Activated gamma-delta T cell (primary cell): ENCODE data around the gene INSYN1.
"Not testable (repeated sequence)": the region's sequence is repeated elsewhere in the genome, so short reads cannot be mapped to it uniquely, and the experiment has no call there.

ENCODE experiments used
- DNase-seq: peaks from one replicate; lab custom pipeline; 2025; lab: John Stamatoyannopoulos, UW

The INSYN1 gene

GRCh38 chr15:73749971-73750370 lies 3.2 kb downstream of the INSYN1 start:
- no peak for DNase-seq

GRCh38 chr15:73749533-73749932 lies 3.6 kb downstream of the INSYN1 start:
- DNase-seq: no peak

DNA sequence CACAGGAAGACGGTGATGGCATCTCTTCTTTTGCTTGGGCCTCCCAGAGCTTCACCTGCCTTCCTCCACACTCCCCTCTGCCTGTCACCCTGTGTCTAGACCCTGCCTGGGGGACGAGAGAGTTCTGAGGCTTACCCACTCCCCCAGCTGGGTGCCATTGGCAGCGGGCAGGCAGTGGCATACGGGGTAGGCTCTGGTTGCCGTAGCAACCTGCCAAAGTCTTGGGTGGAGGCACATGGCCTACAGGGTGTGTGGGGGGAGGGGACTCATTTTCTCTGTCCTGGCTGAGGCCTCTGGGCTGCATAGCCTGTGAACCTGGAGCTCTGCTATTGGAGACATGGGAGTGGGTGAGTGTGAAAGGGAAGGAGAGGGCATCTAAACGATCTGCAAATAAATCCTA lies 4.4 kb downstream of the INSYN1 start:
- no peak for DNase-seq

DNA sequence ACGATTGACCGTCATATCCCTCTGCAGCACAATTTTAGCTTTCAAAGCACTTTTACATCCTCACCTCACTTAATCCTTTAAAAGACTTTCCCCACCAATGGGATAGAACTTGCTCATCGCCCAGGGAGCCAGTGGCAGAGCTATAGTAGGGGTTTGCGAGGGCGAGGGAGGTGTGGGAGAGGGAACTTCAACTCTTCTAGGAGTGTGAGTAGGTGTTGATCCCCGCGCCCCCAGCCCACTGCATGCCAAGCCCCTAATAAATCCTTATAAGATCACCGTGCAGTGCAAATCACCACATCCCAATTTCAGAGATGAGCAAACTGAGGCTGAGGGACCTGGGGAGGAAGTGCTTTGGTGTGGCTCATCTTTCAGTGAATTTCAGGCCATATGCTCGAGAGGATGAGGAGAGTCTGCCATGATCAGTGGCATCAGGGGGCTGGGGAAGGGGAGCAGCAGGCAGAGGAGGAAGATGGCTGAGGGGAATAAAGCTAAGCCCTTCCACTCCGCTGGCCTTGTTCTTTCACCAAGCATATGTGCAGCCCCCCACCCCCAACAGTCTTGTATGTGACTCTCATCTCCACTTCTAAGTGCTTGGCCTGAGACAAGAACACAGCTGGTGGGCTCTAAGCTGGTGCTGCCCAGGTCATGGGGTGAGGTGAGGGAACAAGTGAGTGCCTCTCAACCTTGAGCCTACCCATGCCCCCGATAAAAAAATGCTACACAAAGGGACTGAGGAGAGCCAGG lies 5.1 kb downstream of the INSYN1 start:
- DNase-seq: no peak

- DNase-seq: no peak
Observed at GRCh38 chr15:73746883-73747282, 6.3 kb downstream of the INSYN1 start.

DNA sequence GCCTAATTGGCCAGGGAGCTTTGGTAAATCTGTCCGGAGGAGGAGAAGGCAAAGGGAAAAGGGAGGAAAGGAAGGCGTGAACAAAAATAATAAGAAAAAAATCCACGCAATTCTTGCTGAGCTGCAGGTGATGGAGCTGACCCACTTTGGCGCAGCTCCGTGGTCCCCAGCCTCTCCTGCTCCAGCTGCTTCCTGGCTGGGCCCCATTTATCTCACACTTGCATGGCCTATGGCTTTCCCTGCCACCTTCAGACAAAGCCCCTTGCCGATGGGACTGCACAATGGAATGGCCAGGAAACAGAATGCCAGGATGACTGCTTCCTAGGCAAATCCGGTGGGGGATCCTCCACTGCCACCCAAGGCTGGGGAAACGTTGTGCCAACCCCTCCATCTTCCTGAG lies 6.9 kb downstream of the INSYN1 start:
- DNase-seq: no peak

- DNase-seq: no peak
Observed at GRCh38 chr15:73745073-73745472, 8.1 kb downstream of the INSYN1 start.

DNA sequence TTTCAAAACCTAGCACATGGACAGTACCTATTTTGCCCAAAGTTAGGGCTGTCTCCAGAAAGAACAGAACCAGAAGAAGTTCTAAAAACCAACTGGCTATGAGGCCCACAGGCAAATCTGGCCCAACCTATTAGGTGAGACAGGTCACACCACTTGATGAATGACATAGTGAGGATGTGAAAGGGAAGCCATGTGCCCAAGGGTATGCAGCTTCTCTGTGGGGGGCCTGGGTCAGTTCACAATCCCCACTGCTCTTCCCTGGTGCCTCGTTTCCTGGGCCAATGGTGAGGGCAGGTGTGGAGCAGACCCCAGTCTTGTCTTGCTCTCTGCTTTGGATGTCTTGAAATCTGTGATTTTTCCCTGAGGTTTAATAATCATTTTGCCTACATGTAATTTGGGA lies 8.9 kb downstream of the INSYN1 start:
- DNase-seq: no peak

GRCh38 chr15:73741321-73741836 lies 11.8 kb downstream of the INSYN1 start:
- no peak for DNase-seq

DNA sequence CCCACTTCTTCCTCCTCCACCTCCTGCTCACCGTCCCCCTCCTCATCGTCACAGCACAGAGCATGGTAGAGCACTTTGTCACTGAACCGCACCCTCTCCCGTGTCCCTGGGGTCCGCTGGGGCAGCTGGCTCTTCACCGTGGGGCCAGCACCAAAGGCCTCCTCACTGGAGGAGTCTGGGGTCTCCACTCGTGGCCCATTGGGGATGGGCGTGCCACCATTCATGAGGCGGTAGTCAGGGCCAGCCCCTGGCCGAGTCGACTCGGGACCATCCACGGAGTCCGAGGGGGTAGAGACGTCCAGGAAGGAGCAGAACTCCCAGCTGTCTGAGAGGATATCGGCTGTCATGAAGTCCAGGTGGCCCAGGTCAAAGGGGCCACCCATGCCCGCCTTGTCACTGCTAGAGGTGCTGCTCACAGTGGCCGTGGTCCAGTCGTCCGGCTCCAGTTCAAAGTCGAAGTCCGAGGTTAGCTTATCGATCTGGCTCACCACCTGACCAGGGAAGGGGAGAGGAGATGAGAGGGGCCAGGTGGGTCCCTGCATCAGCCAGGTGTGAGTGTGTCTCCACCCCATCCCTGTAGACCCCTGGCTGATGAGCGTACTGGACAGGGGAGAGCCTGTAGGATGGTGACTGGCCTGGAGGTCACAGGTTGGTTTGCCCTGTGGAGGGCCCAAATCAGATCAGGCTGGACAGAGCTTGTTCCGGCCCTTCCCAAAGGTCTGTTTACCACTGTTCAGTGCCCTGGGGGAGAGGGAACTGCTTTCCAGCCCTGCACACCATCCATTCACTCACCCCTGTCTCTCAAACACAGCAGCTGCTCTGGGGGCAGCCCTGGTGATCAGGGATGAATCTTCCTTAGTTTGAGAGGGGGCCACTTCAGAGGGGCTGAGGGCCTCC lies 12.8 kb downstream of the INSYN1 start:
- no peak for DNase-seq

- DNase-seq: no peak
Observed at GRCh38 chr15:73737535-73737934, 15.6 kb downstream of the INSYN1 start.

- no peak for DNase-seq
Observed at GRCh38 chr15:73732930-73733329, 20.2 kb downstream of the INSYN1 start.

GRCh38 chr15:73732051-73732450 lies 21.1 kb downstream of the INSYN1 start:
- not testable (repeated sequence) for DNase-seq

DNA sequence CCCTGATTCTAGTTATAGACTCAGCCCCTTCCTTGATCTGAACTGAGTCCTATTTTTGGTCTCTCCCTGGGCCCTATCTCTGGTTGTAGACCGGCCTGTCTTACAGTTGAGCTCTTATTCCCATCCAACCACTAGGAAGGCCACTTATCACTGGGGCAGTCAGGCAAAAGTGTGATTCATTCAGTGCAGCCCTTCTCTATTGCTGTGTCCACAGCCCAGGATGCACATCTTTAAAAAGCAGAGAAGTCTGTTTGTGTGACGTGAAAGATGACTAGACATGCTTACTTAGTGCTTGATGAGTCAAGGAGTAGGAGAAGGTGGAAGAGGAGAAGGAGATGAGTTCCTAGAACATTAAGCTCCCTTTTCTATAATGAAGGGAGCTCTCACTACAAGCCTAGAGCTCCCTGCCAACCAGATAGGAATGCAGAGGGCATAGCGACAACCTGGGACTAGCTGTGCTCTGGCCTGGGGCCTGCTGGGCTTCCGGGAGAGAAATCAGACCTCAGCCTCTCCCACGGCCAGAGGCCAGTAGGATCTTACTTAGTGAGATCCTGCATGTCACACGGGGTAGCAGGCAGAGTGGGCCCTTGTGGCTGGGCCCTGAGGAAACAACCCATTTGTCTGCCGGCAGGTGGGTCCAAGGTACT lies 25.7 kb downstream of the INSYN1 start:
- no peak for DNase-seq

- no peak for DNase-seq
Observed at GRCh38 chr15:73724212-73724611, 28.9 kb downstream of the INSYN1 start.

DNA sequence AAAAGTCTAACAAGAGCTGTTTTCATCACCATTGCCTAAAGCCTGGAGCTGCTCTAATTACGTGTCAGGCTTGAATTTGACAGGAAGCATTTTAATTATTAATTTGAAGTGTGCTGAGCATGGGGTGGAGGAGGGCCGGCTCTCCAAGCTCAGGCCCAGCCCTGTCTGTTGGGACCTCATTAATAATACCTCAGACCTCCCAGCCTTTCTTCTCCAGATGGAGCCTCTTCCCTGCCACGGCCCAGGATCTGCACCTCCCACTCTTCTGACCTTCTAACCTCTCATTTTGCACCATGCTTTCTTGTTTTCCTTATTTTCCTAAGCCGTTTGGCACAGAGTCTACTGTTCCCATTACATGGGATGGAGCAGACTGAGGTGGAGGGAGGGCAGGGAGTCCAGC lies 30.0 kb downstream of the INSYN1 start:
- no peak for DNase-seq

GRCh38 chr15:73722425-73722824 lies 30.7 kb downstream of the INSYN1 start:
- DNase-seq: no peak

- DNase-seq: no peak
Observed at GRCh38 chr15:73718694-73719093, 34.5 kb downstream of the INSYN1 start.

DNA sequence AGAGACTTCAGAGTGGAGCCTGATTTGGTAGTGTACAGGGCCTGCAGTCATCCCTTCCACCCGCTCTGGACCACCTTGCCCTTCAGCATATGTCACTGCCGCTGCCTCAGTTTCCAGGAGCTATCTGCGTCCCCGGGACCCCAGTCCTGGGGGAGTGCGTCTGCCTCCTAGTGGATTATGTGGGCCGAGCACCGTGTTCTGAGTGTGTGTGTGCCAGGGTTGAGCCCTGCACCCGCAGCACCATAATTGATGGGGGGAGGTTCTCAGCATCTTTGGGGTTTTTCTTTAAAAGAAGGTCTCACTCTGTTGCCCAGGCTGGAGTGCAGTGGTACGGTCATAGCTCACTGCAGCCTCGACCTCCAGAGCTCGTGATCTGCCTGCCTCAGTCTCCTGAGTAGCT lies 35.3 kb downstream of the INSYN1 start:
- DNase-seq: no peak

GRCh38 chr15:73717206-73717605 lies 35.9 kb downstream of the INSYN1 start:
- no peak for DNase-seq

GRCh38 chr15:73716417-73716816 lies 36.7 kb downstream of the INSYN1 start:
- DNase-seq: no peak

DNA sequence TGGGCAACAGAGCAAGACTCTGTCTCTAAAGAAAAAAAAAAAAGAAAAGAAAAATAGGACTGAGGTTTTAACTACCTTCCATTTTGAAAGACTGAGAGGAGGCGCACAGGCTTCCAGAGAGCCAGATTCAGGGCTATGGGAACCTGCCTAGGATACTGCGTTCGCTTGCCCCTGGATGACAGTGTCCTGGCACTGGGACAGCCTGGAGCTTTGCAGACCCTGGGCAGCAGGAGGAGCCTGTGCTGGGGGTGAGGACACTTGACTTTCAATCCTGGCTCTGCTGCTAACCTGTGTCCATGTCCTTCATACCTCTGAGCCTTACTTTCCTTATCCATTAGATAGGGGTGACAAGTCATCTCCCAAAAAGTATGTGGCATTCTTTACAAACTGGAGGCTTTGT lies 37.7 kb downstream of the INSYN1 start:
- no peak for DNase-seq
